B cell (primary cell): ENCODE results near the gene MEAF6.

Experiments
- EZH2 ChIP-seq: IDR thresholded peaks from 2 replicates; pipeline ENCODE4 v1.6.1; 2012; ENCODE audit warnings: borderline replicate concordance, low read depth, mild to moderate bottlenecking, moderate library complexity, low read length; ENCODE audit not compliant: insufficient read depth, poor library complexity, severe bottlenecking
- TF ChIP-seq, protein P1 (sequence below): fragments of 200-600 bp; IDR thresholded peaks from one replicate; pipeline ENCODE4 v1.8.0; 2022; ENCODE audit warnings: antibody characterized with exemption, mild to moderate bottlenecking

DNA sequence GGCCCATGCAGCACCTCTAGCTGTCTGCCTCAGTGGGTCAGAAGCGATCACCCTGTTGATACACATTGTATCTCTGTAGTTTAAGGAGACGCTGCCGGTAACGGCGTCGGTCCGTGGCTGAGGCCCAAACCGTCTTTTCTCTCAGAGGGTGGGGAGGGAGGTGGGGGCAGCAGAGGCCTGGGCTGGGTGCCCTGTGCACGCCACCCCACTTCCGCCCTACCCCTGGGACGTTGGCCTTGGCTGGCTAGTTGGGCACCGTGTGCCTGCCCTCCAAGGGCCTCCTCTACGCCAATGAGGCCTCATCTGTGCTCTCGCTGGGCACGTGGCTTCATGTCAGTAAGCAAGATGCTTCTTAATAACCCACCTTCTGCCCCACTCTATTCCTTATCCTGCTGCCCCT lies 30.8 kb downstream of the MEAF6 start:
- TF ChIP-seq, protein P1, sequence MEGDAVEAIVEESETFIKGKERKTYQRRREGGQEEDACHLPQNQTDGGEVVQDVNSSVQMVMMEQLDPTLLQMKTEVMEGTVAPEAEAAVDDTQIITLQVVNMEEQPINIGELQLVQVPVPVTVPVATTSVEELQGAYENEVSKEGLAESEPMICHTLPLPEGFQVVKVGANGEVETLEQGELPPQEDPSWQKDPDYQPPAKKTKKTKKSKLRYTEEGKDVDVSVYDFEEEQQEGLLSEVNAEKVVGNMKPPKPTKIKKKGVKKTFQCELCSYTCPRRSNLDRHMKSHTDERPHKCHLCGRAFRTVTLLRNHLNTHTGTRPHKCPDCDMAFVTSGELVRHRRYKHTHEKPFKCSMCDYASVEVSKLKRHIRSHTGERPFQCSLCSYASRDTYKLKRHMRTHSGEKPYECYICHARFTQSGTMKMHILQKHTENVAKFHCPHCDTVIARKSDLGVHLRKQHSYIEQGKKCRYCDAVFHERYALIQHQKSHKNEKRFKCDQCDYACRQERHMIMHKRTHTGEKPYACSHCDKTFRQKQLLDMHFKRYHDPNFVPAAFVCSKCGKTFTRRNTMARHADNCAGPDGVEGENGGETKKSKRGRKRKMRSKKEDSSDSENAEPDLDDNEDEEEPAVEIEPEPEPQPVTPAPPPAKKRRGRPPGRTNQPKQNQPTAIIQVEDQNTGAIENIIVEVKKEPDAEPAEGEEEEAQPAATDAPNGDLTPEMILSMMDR = no peak
- no peak for TF ChIP-seq EZH2
